Measurements from ENCODE around the gene WDR17. TPM values are rescaled to one million over a fixed set of nuclear protein-coding genes. Genes with fewer than 3 reads are reported as not detected.
A peak's percentile ranks its signal among the peaks of the same experiment; 100 is the strongest.

Gene WDR17
- total RNA-seq: 1 to 10 TPM; 2.2 to 4.5 (median 2.6) TPM

DNA sequence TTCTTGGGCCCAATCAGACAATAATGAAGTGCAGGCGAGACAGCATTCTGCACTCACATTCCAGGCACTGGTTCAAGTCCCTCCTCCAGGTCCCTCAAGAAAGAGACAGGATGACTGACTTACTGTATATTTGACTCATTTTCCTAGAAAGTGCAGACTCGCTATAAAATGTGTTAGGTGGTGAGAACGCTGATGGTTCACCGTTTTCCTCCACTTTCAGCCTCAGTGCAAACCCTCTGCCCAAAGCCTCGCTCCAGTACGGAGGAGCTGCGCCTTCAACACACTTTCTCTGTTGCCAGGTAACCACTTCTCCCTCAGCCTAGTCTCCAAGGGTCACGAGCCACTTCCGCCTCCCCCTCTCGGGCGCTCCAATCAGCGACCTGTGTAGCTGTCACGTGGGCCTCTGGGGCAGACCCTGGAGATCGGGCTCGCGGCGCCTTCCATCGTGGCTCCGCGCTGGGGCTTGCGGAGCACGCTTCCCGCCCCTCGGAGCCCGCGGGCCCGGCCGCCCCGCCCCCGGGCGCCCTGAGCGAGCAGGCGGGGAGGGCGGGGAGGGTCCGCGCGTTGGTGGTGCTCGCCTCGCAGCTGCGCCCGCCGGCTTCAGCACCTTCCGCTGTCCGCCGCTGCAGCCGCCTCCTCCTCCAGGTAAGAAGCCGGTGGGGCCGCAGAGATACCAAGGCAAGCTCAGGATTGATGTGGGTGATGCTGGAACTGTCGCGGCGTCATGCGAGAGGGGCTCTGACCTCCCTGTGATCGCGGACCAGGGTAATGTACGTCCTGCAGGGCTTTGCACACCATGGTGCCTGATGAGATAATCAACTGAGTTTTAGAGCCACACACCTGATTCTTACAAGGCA lies at the start of gene WDR17:
Gene WDR17, plus strand, starts transcription at position 407 of the 857 bp plus-strand sequence. CDS start 45,740 bp downstream, outside the sequence.
- intact Hi-C loops (cut with DNase I; ENCODE audit: low total_unique reads): no loop called here
- H3K4me1 ChIP-seq: no peaks in the 10 kb centered on the region
- TF ChIP-seq CTCF (IDR thresholded peaks at IDR 0.05) (no peak), POLR2A (IDR thresholded peaks at IDR 0.05) (no peak), POLR2AphosphoS5 (IDR thresholded peaks at IDR 0.05) (no peak)
- no peaks in the 10 kb centered on the region for H3K27me3 ChIP-seq
- H3K36me3 ChIP-seq: no peaks in the 10 kb centered on the region
- no peaks in the 10 kb centered on the region for H3K9me3 ChIP-seq
- H3K4me3 ChIP-seq: peak within 1 kb of the TSS; percentile 55 to 75 (median 70)
- H3K27ac ChIP-seq: peak within 1 kb of the TSS in 1 of 2 donors; percentile 6
- peak; percentile 74 to 76 for DNase-seq (ENCODE audit: low spot score in 2 of 2)

DNA sequence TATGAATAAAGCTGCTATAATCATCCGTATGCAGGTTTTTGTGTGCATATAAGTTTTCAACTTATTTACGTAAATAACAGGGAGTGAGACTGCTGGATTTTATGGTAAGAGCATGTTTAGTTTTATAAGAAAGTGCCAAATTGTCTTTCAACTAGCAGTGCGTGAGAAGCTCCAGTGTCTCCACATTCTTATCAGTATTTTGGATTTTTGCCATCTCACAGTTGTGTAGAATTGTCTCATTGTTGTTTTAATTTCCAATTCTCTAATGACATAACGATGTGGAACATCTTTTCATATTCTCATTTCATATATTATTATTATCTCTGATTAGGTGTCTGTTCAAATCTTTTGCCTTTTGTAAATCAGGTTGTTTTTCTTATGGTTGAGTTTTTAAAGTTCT lies 49.0 kb upstream of the WDR17 start:
- Histone ChIP-seq H3K36me3 (no peaks in the 10 kb centered on the region), H3K9me3 (no peaks in the 10 kb centered on the region), H3K27ac (no peak overlapping the region), H3K4me3 (no peak overlapping the region), H3K4me1 (no peaks in the 10 kb centered on the region), H3K27me3 (no peaks in the 10 kb centered on the region)
- DNase-seq (ENCODE audit: low spot score in 2 of 2): no peak
- TF ChIP-seq CTCF (IDR thresholded peaks at IDR 0.05) (no peak), POLR2A (IDR thresholded peaks at IDR 0.05) (no peak), POLR2AphosphoS5 (IDR thresholded peaks at IDR 0.05) (no peak)
- intact Hi-C loops (cut with DNase I; ENCODE audit: low total_unique reads): no loop called here

GRCh38 chr4:176020481-176021085 lies 45.1 kb upstream of the WDR17 start:
- TF ChIP-seq CTCF (IDR thresholded peaks at IDR 0.05): no peak
- TF ChIP-seq POLR2A (IDR thresholded peaks at IDR 0.05): no peak
- TF ChIP-seq POLR2AphosphoS5 (IDR thresholded peaks at IDR 0.05): no peak
- no peaks in the 10 kb centered on the region for H3K27me3 ChIP-seq
- no peaks in the 10 kb centered on the region for H3K9me3 ChIP-seq
- H3K27ac ChIP-seq: no peak overlapping the region
- H3K4me1 ChIP-seq: no peaks in the 10 kb centered on the region
- intact Hi-C loops (cut with DNase I; ENCODE audit: low total_unique reads): no loop called here
- H3K36me3 ChIP-seq: no peaks in the 10 kb centered on the region
- no peak for DNase-seq (ENCODE audit: low spot score in 2 of 2)
- H3K4me3 ChIP-seq: no peak overlapping the region

GRCh38 chr4:176030391-176030790 lies 35.2 kb upstream of the WDR17 start:
- intact Hi-C loops (cut with DNase I; ENCODE audit: low total_unique reads): no loop called here
- H3K36me3 ChIP-seq: no peaks in the 10 kb centered on the region
- no peak for TF ChIP-seq POLR2AphosphoS5 (IDR thresholded peaks at IDR 0.05)
- TF ChIP-seq POLR2A (IDR thresholded peaks at IDR 0.05): no peak
- TF ChIP-seq CTCF (IDR thresholded peaks at IDR 0.05): no peak
- no peaks in the 10 kb centered on the region for H3K27me3 ChIP-seq
- H3K4me3 ChIP-seq: no peak overlapping the region
- no peak for DNase-seq (ENCODE audit: low spot score in 2 of 2)
- no peaks in the 10 kb centered on the region for H3K9me3 ChIP-seq
- no peaks in the 10 kb centered on the region for H3K4me1 ChIP-seq
- no peak overlapping the region for H3K27ac ChIP-seq

DNA sequence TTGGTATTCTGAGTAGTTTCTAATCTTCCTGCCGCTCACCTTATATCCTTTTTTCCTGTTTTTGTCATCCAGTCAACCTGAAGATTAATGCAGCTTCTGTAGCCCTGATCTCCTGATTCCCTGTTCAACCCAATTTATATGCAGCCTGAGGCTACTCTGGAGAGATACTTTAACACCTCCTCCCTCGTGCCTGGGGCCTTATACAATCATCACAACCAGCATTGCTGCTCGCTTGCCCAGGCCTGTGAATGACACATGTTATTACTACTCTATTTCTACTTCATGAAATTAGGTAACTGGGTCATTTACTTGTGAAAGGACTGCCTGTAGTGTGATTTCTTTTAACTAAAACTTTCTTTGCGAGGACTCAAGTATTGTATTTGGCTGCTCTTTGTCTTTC lies 33.7 kb upstream of the WDR17 start:
- H3K27me3 ChIP-seq: no peaks in the 10 kb centered on the region
- no peak overlapping the region for H3K27ac ChIP-seq
- no peaks in the 10 kb centered on the region for H3K36me3 ChIP-seq
- intact Hi-C loops (cut with DNase I; ENCODE audit: low total_unique reads): no loop called here
- H3K4me3 ChIP-seq: no peak overlapping the region
- H3K9me3 ChIP-seq: no peaks in the 10 kb centered on the region
- TF ChIP-seq POLR2AphosphoS5 (IDR thresholded peaks at IDR 0.05): no peak
- TF ChIP-seq POLR2A (IDR thresholded peaks at IDR 0.05): no peak
- TF ChIP-seq CTCF (IDR thresholded peaks at IDR 0.05): no peak
- no peak for DNase-seq (ENCODE audit: low spot score in 2 of 2)
- H3K4me1 ChIP-seq: no peaks in the 10 kb centered on the region
